CD8-positive, alpha-beta memory T cell (primary cell): Measurements from ENCODE around the gene HPN. TPM values are rescaled to one million over a fixed set of nuclear protein-coding genes. Genes with fewer than 3 reads are reported as not detected.

ENCODE experiments used
- CTCF ChIA-PET: fragments of 350-600 bp; sonication (Branson Sonifier 250); formaldehyde crosslinking; loops from one replicate; lab custom pipeline; 2021; ENCODE audit warnings: antibody characterized with exemption; lab: Charles Lee
- POLR2A ChIA-PET: fragments of 350-600 bp; sonication (Branson Sonifier 250); formaldehyde crosslinking; loops from one replicate; lab custom pipeline; 2021; ENCODE audit warnings: antibody characterized with exemption; lab: Charles Lee
- DNase-seq, 5 donors: peaks; one replicate each; pipeline versions ENCODE4 v3.0.0 to v3.0.0-alpha.2; 2020 to 2022; ENCODE audit warnings: mixed read lengths in 1 of 5
- H3K27ac ChIP-seq: one replicate; pipeline ENCODE4 v1.7.0; 2013; ENCODE audit warnings: low read depth, mild to moderate bottlenecking, low read length, moderate library complexity
- H3K27me3 ChIP-seq: 2 replicates; pipeline ENCODE4 v1.7.0; 2013; ENCODE audit warnings: low read length, mild to moderate bottlenecking; ENCODE audit not compliant: insufficient read depth, poor library complexity, severe bottlenecking
- H3K36me3 ChIP-seq: 2 replicates; pipeline ENCODE4 v1.7.0; 2013; ENCODE audit warnings: mild to moderate bottlenecking, low read length, moderate library complexity; ENCODE audit not compliant: insufficient read depth
- H3K4me1 ChIP-seq: 2 replicates; pipeline ENCODE4 v1.7.0; 2013; ENCODE audit warnings: mild to moderate bottlenecking, low read length, moderate library complexity; ENCODE audit not compliant: insufficient read depth
- H3K4me3 ChIP-seq: 2 replicates; pipeline ENCODE4 v1.7.0; 2013; ENCODE audit warnings: mild to moderate bottlenecking, low read length
- H3K9me3 ChIP-seq: 2 replicates; pipeline ENCODE4 v1.7.0; 2013; ENCODE audit warnings: mild to moderate bottlenecking, low read length
- H3K27ac Mint-ChIP-seq, 8 donors: one replicate each; pipeline ENCODE4 v1.8.0; 2020 to 2021; ENCODE audit warnings: mixed read lengths in 8 of 8, mild to moderate bottlenecking in 6 of 8, inconsistent platforms in 3 of 8, moderate library complexity in 3 of 8
- H3K27me3 Mint-ChIP-seq, 2 donors: one replicate each; pipeline ENCODE4 v1.8.0; 2020 to 2021; ENCODE audit warnings: mixed read lengths in 2 of 2, mild to moderate bottlenecking in 1 of 2, moderate library complexity in 1 of 2
- H3K36me3 Mint-ChIP-seq, 3 donors: one replicate each; pipeline ENCODE4 v1.8.0; 2020 to 2021; ENCODE audit warnings: mixed read lengths in 3 of 3, inconsistent platforms in 1 of 3, mild to moderate bottlenecking in 1 of 3
- H3K4me1 Mint-ChIP-seq, 3 donors: one replicate each; pipeline ENCODE4 v1.8.0; 2020 to 2021; ENCODE audit warnings: mixed read lengths in 3 of 3, inconsistent platforms in 1 of 3, mild to moderate bottlenecking in 1 of 3
- H3K4me3 Mint-ChIP-seq, 7 donors: one replicate each; pipeline ENCODE4 v1.8.0; 2020 to 2021; ENCODE audit warnings: mixed read lengths in 7 of 7, mild to moderate bottlenecking in 6 of 7, moderate library complexity in 4 of 7, inconsistent platforms in 2 of 7
- H3K9me3 Mint-ChIP-seq, 5 donors: one replicate each; pipeline ENCODE4 v1.8.0; 2020 to 2022; ENCODE audit warnings: mixed read lengths in 5 of 5, mild to moderate bottlenecking in 3 of 5, moderate library complexity in 2 of 5, inconsistent platforms in 1 of 5
- polyA plus RNA-seq: library from polyadenylated mRNA; unstranded; fragments of 300-500 nt; fragmentation: Illumina TruSeq; gene quantifications from one replicate; pipeline ENCODE4 v1.2.3, GENCODE V29; 2021
- total RNA-seq, 2 experiments: library from RNA; stranded (reverse); gene quantifications; one replicate each; pipeline ENCODE4 v1.2.3, GENCODE V29; 2021

Gene HPN
- total and polyA plus RNA-seq, 3 experiments from 2014 or later = 0.53 TPM; not detected in 2

DNA sequence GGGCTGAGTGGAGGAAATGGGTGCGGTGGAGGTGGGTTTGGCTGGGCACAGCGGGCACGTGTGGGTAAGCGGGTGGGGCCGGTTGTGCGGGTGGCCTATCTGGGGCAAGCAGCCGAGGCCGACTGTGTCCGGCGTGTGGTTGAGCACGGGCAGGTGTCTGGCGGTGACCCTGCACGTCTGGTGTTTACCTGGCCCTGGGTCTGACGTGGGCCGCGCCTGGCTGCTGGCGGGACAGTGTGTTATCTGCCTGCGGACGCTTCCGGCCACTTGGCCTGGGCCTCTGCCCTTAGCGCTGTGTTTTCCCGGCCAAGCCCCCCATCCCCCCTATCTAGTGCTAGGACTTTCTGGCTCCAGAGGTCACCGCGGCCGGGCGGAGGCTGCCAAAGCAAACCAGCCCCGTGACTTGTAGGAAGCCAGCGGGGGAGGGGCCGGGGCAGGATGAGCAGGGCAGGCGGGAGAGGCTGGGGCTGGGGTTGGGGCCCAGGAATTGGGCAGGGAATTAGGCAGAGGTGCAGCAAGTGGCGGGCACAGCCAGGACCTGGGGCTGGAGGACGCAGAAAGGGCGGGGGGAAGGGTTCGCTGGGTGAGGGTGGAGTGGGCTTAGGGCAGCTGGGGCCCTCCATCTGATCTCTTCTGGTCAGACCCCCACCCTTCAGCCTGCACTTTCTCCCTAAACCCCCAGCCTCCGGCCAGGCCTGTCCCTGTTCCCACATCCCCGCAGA, 534 bp upstream of the HPN start:
- H3K4me1 Mint-ChIP-seq = peaks cover 21 to 44% (median 31%) of the 10 kb centered on the region in 3 donors
- H3K9me3 ChIP-seq = no peaks in the 10 kb centered on the region
- no peaks in the 10 kb centered on the region for H3K36me3 ChIP-seq
- no peaks in the 10 kb centered on the region for H3K9me3 Mint-ChIP-seq
- H3K27ac ChIP-seq = peak overlapping the region; percentile 16
- peaks cover 31% of the 10 kb centered on the region for H3K4me1 ChIP-seq
- H3K27me3 Mint-ChIP-seq = peaks cover 2 to 5% of the 10 kb centered on the region in 2 donors
- POLR2A ChIA-PET = interaction anchor here (0.6 kb wide), 1 partner anchor 17 kb away, joined by 3 read pairs; no protein-coding TSS in a partner anchor
- H3K4me3 ChIP-seq = peak overlapping the region; percentile 56
- H3K27ac Mint-ChIP-seq = peak overlapping the region in 6 of 8 donors; percentile 60 to 87 (median 76)
- H3K27me3 ChIP-seq = no peaks in the 10 kb centered on the region
- DNase-seq = no peak
- peak overlapping the region; percentile 55 to 83 (median 80) for H3K4me3 Mint-ChIP-seq
- no peaks in the 10 kb centered on the region for H3K36me3 Mint-ChIP-seq
- CTCF ChIA-PET = no interaction called here

GRCh38 chr19:35042056-35042730, 672 bp downstream of the HPN start:
- peak overlapping the region in 4 of 7 donors; percentile 3 to 72 (median 17) for H3K4me3 Mint-ChIP-seq
- H3K36me3 ChIP-seq = no peaks in the 10 kb centered on the region
- peak overlapping the region; percentile 9 for H3K27ac ChIP-seq
- H3K9me3 ChIP-seq = no peaks in the 10 kb centered on the region
- peaks cover 31% of the 10 kb centered on the region for H3K4me1 ChIP-seq
- no peak for DNase-seq
- H3K9me3 Mint-ChIP-seq = peaks cover 0 to under 1% (median 0%) of the 10 kb centered on the region in 5 donors
- peaks cover 2 to 5% of the 10 kb centered on the region in 2 donors for H3K27me3 Mint-ChIP-seq
- peaks cover 21 to 44% (median 31%) of the 10 kb centered on the region in 3 donors for H3K4me1 Mint-ChIP-seq
- H3K4me3 ChIP-seq = no peak overlapping the region
- H3K27ac Mint-ChIP-seq = peak overlapping the region in 1 of 8 donors; percentile 36
- H3K27me3 ChIP-seq = no peaks in the 10 kb centered on the region
- no peaks in the 10 kb centered on the region for H3K36me3 Mint-ChIP-seq
- ChIA-PET CTCF (interaction anchor here (1.0 to 2.8 kb wide), 3 partner anchors 16 to 70 kb away, joined by 3 to 15 read pairs (median 4); no protein-coding TSS in a partner anchor), POLR2A (no interaction called here)

DNA sequence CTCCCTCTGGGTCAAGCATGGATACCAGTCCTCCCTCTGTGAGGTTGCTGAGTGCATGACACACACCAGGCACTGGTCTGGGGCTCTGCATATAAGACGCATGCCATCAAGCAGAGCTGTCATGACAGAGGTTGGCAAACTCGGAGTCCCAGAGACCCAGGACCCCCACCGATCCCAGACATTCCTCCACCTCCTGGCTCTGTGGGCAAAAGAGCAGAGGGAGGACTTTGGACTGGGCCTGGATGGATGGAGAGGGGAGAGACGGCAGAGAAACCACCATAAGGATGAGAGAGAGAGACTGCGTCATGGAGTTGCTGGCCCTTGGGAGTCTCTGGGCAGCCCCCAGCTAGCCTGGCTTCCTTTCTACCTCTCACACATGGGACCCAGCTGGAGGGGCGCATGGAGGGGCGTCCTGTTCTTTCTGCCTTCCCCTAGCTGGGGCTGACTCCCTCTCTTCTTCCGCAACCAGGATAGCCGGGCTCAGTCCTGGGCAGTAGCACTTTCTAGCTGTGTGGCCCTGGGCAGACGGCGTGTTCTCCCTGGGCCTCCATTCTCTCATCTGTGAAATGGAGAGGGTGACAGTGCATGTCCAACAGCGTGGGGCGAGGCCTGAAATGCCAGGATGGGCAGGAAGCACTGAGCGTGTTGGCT, 1.6 kb downstream of the HPN start:
- POLR2A ChIA-PET = no interaction called here
- Histone ChIP-seq H3K36me3 (no peaks in the 10 kb centered on the region), H3K4me3 (no peak overlapping the region), H3K27ac (no peak overlapping the region), H3K9me3 (no peaks in the 10 kb centered on the region), H3K4me1 (peaks cover 31% of the 10 kb centered on the region), H3K27me3 (no peaks in the 10 kb centered on the region)
- CTCF ChIA-PET = interaction anchor here (1.0 to 2.8 kb wide), 10 partner anchors 17 to 91 kb away, joined by 3 to 15 read pairs (median 6); no protein-coding TSS in a partner anchor
- no peak for DNase-seq
- peaks cover 2 to 5% of the 10 kb centered on the region in 2 donors for H3K27me3 Mint-ChIP-seq
- peaks cover 21 to 44% (median 31%) of the 10 kb centered on the region in 3 donors for H3K4me1 Mint-ChIP-seq
- no peaks in the 10 kb centered on the region for H3K36me3 Mint-ChIP-seq
- peaks cover 0 to 2% (median 0%) of the 10 kb centered on the region in 5 donors for H3K9me3 Mint-ChIP-seq
- H3K4me3 Mint-ChIP-seq = peak overlapping the region in 1 of 7 donors; percentile 79
- no peak overlapping the region for H3K27ac Mint-ChIP-seq

DNA sequence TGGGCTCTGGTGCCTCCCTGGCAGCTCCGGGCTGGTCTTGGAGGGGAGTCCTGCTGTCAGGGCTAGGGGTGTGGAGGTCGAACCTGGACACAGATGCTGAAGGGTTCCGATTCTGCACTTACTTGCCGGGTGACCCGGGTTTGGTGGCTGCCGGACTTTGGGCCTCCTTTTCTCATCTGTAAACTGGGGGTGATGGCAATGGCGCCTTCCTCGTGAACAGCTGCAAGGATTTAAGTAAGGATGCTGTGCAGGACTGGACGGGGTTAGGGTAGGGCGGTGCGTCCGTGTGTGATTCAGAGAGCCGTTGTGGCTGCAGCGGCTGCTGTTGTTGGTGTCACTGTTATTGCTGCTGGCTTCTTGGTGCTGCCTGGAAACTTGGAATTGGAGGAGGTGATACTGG, 2.4 kb downstream of the HPN start:
- peaks cover 2 to 5% of the 10 kb centered on the region in 2 donors for H3K27me3 Mint-ChIP-seq
- peak overlapping the region in 1 of 8 donors; percentile 91 for H3K27ac Mint-ChIP-seq
- no peak overlapping the region for H3K27ac ChIP-seq
- H3K4me3 ChIP-seq = no peak overlapping the region
- H3K36me3 Mint-ChIP-seq = no peaks in the 10 kb centered on the region
- H3K4me3 Mint-ChIP-seq = no peak overlapping the region
- no peak for DNase-seq
- H3K36me3 ChIP-seq = no peaks in the 10 kb centered on the region
- no peaks in the 10 kb centered on the region for H3K27me3 ChIP-seq
- H3K9me3 Mint-ChIP-seq = peaks cover 0 to 2% (median 0%) of the 10 kb centered on the region in 5 donors
- peaks cover 21 to 43% (median 31%) of the 10 kb centered on the region in 3 donors for H3K4me1 Mint-ChIP-seq
- ChIA-PET POLR2A (interaction anchor here (0.7 kb wide), 1 partner anchor 102 kb away, joined by 3 read pairs; no protein-coding TSS in a partner anchor), CTCF (interaction anchor here (0.8 to 2.8 kb wide), 26 partner anchors 9 to 123 kb away, joined by 3 to 15 read pairs (median 4); partner anchors contain the start of gene FXYD3)
- peaks cover 31% of the 10 kb centered on the region for H3K4me1 ChIP-seq
- H3K9me3 ChIP-seq = no peaks in the 10 kb centered on the region

GRCh38 chr19:35044317-35045117, 3.0 kb downstream of the HPN start:
- DNase-seq = peak; percentile 33 to 70 (median 53)
- Mint-ChIP-seq H3K4me3 (no peak overlapping the region), H3K9me3 (peaks cover 0 to 2% (median 0%) of the 10 kb centered on the region in 5 donors), H3K36me3 (no peaks in the 10 kb centered on the region), H3K27ac (peak overlapping the region in 4 of 8 donors; percentile 45 to 91 (median 47)), H3K27me3 (peaks cover 2 to 5% of the 10 kb centered on the region in 2 donors), H3K4me1 (peaks cover 21 to 37% (median 31%) of the 10 kb centered on the region in 3 donors)
- Histone ChIP-seq H3K9me3 (no peaks in the 10 kb centered on the region), H3K4me1 (peaks cover 31% of the 10 kb centered on the region), H3K4me3 (no peak overlapping the region), H3K27me3 (no peaks in the 10 kb centered on the region), H3K36me3 (no peaks in the 10 kb centered on the region), H3K27ac (no peak overlapping the region)
- POLR2A ChIA-PET = interaction anchor here (0.7 kb wide), 1 partner anchor 102 kb away, joined by 3 read pairs; no protein-coding TSS in a partner anchor
- CTCF ChIA-PET = interaction anchor here (0.6 to 2.8 kb wide), 29 partner anchors 9 to 123 kb away, joined by 3 to 15 read pairs (median 4); partner anchors contain the start of gene FXYD3

DNA sequence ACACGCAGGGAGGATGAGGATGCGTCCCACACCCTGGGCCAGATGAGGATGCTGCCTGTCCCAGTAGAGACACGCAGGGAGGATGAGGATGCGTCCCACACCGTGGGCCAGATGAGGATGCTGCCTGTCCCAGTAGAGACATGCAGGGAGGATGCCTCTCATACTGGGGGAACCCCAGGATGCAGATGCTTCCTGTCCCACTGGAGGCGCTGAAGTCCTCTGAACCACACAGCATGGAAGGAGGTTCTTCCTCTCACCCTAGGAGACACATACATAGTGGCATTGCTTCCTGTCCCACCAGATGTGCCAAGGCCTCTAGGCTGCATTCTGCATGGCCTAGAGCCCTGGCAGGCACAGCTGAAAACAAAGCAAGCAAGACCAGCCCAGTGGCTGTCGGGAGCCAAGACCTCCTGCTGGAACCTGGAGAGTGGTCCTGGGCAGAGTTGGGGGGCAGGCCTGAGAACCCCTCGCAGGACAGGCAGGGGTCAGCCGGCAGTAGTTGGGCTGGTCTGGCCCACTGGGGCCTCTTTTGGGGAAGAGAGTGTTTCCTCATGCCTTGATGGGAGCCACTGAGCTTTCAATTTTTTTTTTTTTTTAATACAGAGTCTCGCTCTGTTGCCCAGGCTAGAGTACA, 4.3 kb downstream of the HPN start:
- H3K4me1 ChIP-seq = peaks cover 21% of the 10 kb centered on the region
- H3K36me3 Mint-ChIP-seq = no peaks in the 10 kb centered on the region
- peaks cover 14 to 29% (median 23%) of the 10 kb centered on the region in 3 donors for H3K4me1 Mint-ChIP-seq
- peaks cover 0 to 2% (median 0%) of the 10 kb centered on the region in 5 donors for H3K9me3 Mint-ChIP-seq
- H3K4me3 ChIP-seq = no peak overlapping the region
- no peak overlapping the region for H3K27ac Mint-ChIP-seq
- peak in 1 of 5 donors; percentile 28 for DNase-seq
- H3K27me3 Mint-ChIP-seq = peaks cover 2 to 5% of the 10 kb centered on the region in 2 donors
- no peaks in the 10 kb centered on the region for H3K9me3 ChIP-seq
- H3K27me3 ChIP-seq = no peaks in the 10 kb centered on the region
- ChIA-PET CTCF (interaction anchor here (0.7 to 1.7 kb wide), 3 partner anchors 21 to 85 kb away, joined by 3 to 5 read pairs (median 3); no protein-coding TSS in a partner anchor), POLR2A (no interaction called here)
- H3K27ac ChIP-seq = no peak overlapping the region
- peak overlapping the region in 1 of 7 donors; percentile 40 for H3K4me3 Mint-ChIP-seq
- H3K36me3 ChIP-seq = no peaks in the 10 kb centered on the region
